NB4 (cell line): ENCODE measurements around the gene NPAS3.

ENCODE experiments used
- DNase-seq: peaks from one replicate; pipeline ENCODE4 v3.0.0; 2010; ENCODE audit warnings: low read depth
- H3K4me3 ChIP-seq: one replicate; pipeline ENCODE4 v1.5.1; 2011; ENCODE audit warnings: mild to moderate bottlenecking, low read depth, low read length, moderate library complexity
- CTCF ChIP-seq: IDR thresholded peaks from one replicate; pipeline ENCODE4 v1.5.1; 2012; ENCODE audit warnings: low read depth, low read length
- MAX ChIP-seq: IDR thresholded peaks from 2 replicates; pipeline ENCODE4 v1.6.1; 2011; ENCODE audit warnings: low read depth, low read length
- MYC ChIP-seq: IDR thresholded peaks from 2 replicates; pipeline ENCODE4 v1.6.1; 2011; ENCODE audit warnings: low read depth, low read length
- POLR2A ChIP-seq: IDR thresholded peaks from 2 replicates; pipeline ENCODE4 v1.6.1; 2011; ENCODE audit warnings: mild to moderate bottlenecking; ENCODE audit not compliant: insufficient read length; ENCODE audit errors: extremely low read depth

The NPAS3 gene

GRCh38 chr14:32934881-32935633 lies 3.6 kb upstream of the NPAS3 start:
- DNase-seq: no peak

GRCh38 chr14:32939254-32940065 lies 781 bp downstream of the NPAS3 start:
- no peak overlapping the region for H3K4me3 ChIP-seq
- DNase-seq: no peak
- TF ChIP-seq MYC (no peak), POLR2A (no peak), CTCF (no peak), MAX (no peak)

More at GRCh38 chr14:32934881-32935633, 3.6 kb upstream of the NPAS3 start:
- H3K4me3 ChIP-seq: no peak overlapping the region
- no peak for TF ChIP-seq CTCF
- no peak for TF ChIP-seq MAX
- no peak for TF ChIP-seq POLR2A
- no peak for TF ChIP-seq MYC

GRCh38 chr14:32940066-32940651 lies 1.5 kb downstream of the NPAS3 start:
- no peak for DNase-seq
- H3K4me3 ChIP-seq: no peak overlapping the region
- no peak for TF ChIP-seq POLR2A
- no peak for TF ChIP-seq MYC
- TF ChIP-seq CTCF: no peak
- no peak for TF ChIP-seq MAX

- no peak for DNase-seq
- TF ChIP-seq MAX: no peak
- TF ChIP-seq POLR2A: no peak
- no peak for TF ChIP-seq CTCF
- no peak for TF ChIP-seq MYC
- H3K4me3 ChIP-seq: no peak overlapping the region
These were observed 2.3 kb downstream of the NPAS3 start for GRCh38 chr14:32940711-32941667.

- no peak for DNase-seq
- no peak overlapping the region for H3K4me3 ChIP-seq
- TF ChIP-seq CTCF (no peak), POLR2A (no peak), MAX (no peak), MYC (no peak)
These were observed 3.0 kb downstream of the NPAS3 start for GRCh38 chr14:32941668-32942065.
